Activated naive CD4-positive, alpha-beta T cell treated with anti-CD3 and anti-CD28 coated beads, Interleukin-2, amount 10 ng/mL, durations not matched to agents 7 days and 5 days (primary cell): ENCODE measurements around the gene SMG6.

ENCODE experiments used
- CTCF ChIA-PET: fragments of 350-600 bp; sonication (Branson Sonifier 250); formaldehyde crosslinking; loops from one replicate; lab custom pipeline; 2021; ENCODE audit warnings: antibody characterized with exemption; lab: Charles Lee
- DNase-seq: peaks from one replicate; pipeline ENCODE4 v3.0.0-alpha.2; 2020
- H3K27ac Mint-ChIP-seq: one replicate; pipeline ENCODE4 v1.8.0; 2021; ENCODE audit warnings: mild to moderate bottlenecking, moderate library complexity, mixed read lengths
- H3K27me3 Mint-ChIP-seq: one replicate; pipeline ENCODE4 v1.8.0; 2021; ENCODE audit warnings: mild to moderate bottlenecking, mixed read lengths
- H3K36me3 Mint-ChIP-seq: one replicate; pipeline ENCODE4 v1.8.0; 2021; ENCODE audit warnings: mixed read lengths
- H3K4me1 Mint-ChIP-seq: one replicate; pipeline ENCODE4 v1.8.0; 2021; ENCODE audit warnings: mixed read lengths
- H3K4me3 Mint-ChIP-seq: one replicate; pipeline ENCODE4 v1.8.0; 2021; ENCODE audit warnings: mild to moderate bottlenecking, moderate library complexity, mixed read lengths
- H3K9me3 Mint-ChIP-seq: one replicate; pipeline ENCODE4 v1.8.0; 2021; ENCODE audit warnings: mixed read lengths

Gene SMG6

GRCh38 chr17:2041561-2042389, 261.8 kb downstream of the SMG6 start, which contains the start of gene OVCA2:
Gene OVCA2, plus strand, starts transcription at chr17:2042022. Its CDS starts 26 bp downstream, at chr17:2042048.
- peak; percentile 98 for DNase-seq
- H3K9me3 Mint-ChIP-seq = no peaks in the 10 kb centered on the region
- no peaks in the 10 kb centered on the region for H3K27me3 Mint-ChIP-seq
- H3K27ac Mint-ChIP-seq = peak within 1 kb of the TSS; percentile 93
- peak within 1 kb of the TSS; percentile 95 for H3K4me3 Mint-ChIP-seq
- H3K36me3 Mint-ChIP-seq = peaks cover 30% of the 10 kb centered on the region
- CTCF ChIA-PET = no interaction called here
- peaks cover 26% of the 10 kb centered on the region for H3K4me1 Mint-ChIP-seq

- H3K27ac Mint-ChIP-seq = no peak overlapping the region
- CTCF ChIA-PET = interaction anchor here (1.3 kb wide), 2 partner anchors 10 to 320 kb away, joined by 4 to 6 read pairs; no protein-coding TSS in a partner anchor
- peaks cover 26% of the 10 kb centered on the region for H3K4me1 Mint-ChIP-seq
- H3K36me3 Mint-ChIP-seq = peaks cover 37% of the 10 kb centered on the region
- H3K9me3 Mint-ChIP-seq = no peaks in the 10 kb centered on the region
- no peaks in the 10 kb centered on the region for H3K27me3 Mint-ChIP-seq
- peak overlapping the region; percentile 95 for H3K4me3 Mint-ChIP-seq
- no peak for DNase-seq
Observed at GRCh38 chr17:2040942-2041560, 262.5 kb downstream of the SMG6 start.

GRCh38 chr17:2040219-2040827, 263.3 kb downstream of the SMG6 start:
- Mint-ChIP-seq H3K9me3 (no peaks in the 10 kb centered on the region), H3K27me3 (no peaks in the 10 kb centered on the region), H3K27ac (no peak overlapping the region), H3K4me1 (peaks cover 26% of the 10 kb centered on the region), H3K36me3 (peaks cover 39% of the 10 kb centered on the region), H3K4me3 (peak overlapping the region; percentile 95)
- CTCF ChIA-PET = interaction anchor here (1.3 kb wide), 2 partner anchors 9 to 319 kb away, joined by 4 to 6 read pairs; no protein-coding TSS in a partner anchor
- no peak for DNase-seq

DNA sequence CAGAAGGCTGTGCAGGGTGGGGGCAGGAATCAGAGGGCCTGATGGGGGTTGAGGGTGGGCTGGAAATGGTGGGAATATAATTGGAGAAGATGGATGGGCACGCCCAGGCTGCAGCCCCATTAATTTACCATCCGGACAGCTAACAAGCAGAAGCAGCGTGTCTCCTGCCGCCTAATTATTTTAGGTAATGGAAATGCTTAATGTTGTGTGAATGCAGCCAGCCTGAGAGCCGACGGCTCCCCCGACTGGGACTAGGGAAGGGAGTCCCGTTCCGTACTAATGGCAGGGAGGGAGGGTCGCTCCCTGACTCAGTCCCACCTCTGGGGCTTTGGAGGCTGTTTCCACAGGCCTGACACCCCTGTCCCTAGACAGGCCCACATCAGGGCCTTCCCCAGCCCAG, 266.4 kb downstream of the SMG6 start:
- Mint-ChIP-seq H3K27ac (no peak overlapping the region), H3K4me3 (no peak overlapping the region), H3K36me3 (peaks cover 21% of the 10 kb centered on the region), H3K27me3 (no peaks in the 10 kb centered on the region), H3K4me1 (peaks cover 13% of the 10 kb centered on the region), H3K9me3 (no peaks in the 10 kb centered on the region)
- CTCF ChIA-PET = interaction anchor here (1.3 kb wide), 1 partner anchor 12 kb away, joined by 3 read pairs; the partner anchor contains the start of gene RTN4RL1
- DNase-seq = no peak

DNA sequence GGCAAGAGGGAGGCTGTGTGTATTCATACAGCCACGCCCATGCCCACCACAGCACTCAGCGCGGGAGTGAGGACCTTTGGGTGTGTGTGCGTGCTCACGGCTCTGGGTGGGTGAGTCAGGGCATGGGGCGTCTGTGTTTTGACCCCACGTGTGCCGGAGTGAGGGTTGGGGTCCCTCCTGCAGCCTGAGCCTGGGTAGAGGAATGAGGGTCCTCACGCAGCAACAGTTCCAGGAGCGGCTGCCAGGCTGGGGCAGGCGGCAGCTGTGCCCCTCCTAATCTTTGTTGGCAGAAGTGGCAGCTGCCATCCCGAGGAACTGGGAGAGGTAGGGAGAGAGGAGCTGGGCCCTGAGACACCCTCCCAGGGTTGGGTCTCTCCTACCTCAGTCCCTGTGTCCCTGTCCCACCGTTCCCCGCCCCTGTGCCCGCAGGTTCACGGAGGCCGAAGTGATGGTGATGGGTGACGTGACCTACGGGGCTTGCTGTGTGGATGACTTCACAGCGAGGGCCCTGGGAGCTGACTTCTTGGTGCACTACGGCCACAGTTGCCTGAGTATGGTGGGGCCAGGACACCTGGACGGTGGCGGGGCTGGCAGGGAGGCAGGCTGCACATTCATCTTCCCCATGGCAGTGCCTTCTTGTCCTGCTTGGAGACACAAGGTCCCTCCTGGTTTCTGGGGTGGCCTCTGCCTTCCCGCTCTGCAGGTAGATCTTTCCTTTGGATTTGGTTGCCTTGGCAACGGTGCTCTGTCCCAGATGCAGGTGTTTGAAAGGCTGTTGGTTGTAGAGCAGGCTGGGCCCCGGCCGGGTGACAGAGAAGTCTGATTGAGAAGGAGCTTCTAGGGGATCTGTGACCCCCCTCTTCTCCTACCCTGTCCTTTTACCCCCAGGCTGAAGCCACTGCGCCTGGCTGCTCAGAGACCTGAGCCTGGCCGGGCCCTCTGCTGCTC, 267.8 kb downstream of the SMG6 start:
- H3K27ac Mint-ChIP-seq = no peak overlapping the region
- H3K36me3 Mint-ChIP-seq = peaks cover 19% of the 10 kb centered on the region
- H3K4me1 Mint-ChIP-seq = peaks cover 14% of the 10 kb centered on the region
- no peak for DNase-seq
- no peaks in the 10 kb centered on the region for H3K27me3 Mint-ChIP-seq
- CTCF ChIA-PET = no interaction called here
- H3K9me3 Mint-ChIP-seq = no peaks in the 10 kb centered on the region
- H3K4me3 Mint-ChIP-seq = no peak overlapping the region

- Mint-ChIP-seq H3K4me1 (peaks cover 19% of the 10 kb centered on the region), H3K27me3 (peaks cover 2% of the 10 kb centered on the region), H3K9me3 (no peaks in the 10 kb centered on the region), H3K27ac (no peak overlapping the region), H3K36me3 (peaks cover 19% of the 10 kb centered on the region), H3K4me3 (no peak overlapping the region)
- no peak for DNase-seq
- CTCF ChIA-PET = no interaction called here
Observed at GRCh38 chr17:2034806-2035540, 268.6 kb downstream of the SMG6 start.

DNA sequence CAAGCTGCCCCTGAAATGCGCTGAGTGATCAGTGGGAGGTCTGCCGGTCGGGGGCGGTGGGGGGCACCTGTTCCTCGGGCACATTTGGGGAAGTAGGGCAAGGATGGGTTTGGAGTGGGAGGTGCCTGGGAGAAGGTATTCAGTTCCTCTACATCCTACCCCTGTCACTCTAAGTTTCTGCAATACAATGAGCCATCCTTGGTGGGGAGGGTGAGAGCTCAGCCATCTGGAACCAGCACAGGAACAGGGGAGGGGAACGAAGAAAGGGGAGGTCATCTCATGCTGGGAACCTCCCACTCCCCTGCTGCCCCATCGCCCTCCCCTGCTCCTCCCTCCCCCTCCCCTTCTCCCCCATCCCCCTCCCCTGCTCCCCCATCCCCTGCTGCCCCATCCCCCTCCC, 269.4 kb downstream of the SMG6 start:
- H3K4me1 Mint-ChIP-seq = peaks cover 19% of the 10 kb centered on the region
- CTCF ChIA-PET = no interaction called here
- H3K36me3 Mint-ChIP-seq = peaks cover 18% of the 10 kb centered on the region

GRCh38 chr17:2033153-2033552, 270.4 kb downstream of the SMG6 start:
- H3K4me1 Mint-ChIP-seq = peaks cover 20% of the 10 kb centered on the region
- H3K9me3 Mint-ChIP-seq = no peaks in the 10 kb centered on the region
- peaks cover 21% of the 10 kb centered on the region for H3K27me3 Mint-ChIP-seq
- no peak overlapping the region for H3K4me3 Mint-ChIP-seq
- CTCF ChIA-PET = no interaction called here
- no peak for DNase-seq
- H3K36me3 Mint-ChIP-seq = peaks cover 18% of the 10 kb centered on the region
- H3K27ac Mint-ChIP-seq = peak overlapping the region; percentile 11

More for the DNA sequence above, 269.4 kb downstream of the SMG6 start:
- Mint-ChIP-seq H3K9me3 (no peaks in the 10 kb centered on the region), H3K4me3 (no peak overlapping the region), H3K27ac (no peak overlapping the region), H3K27me3 (peaks cover 11% of the 10 kb centered on the region)
- no peak for DNase-seq

DNA sequence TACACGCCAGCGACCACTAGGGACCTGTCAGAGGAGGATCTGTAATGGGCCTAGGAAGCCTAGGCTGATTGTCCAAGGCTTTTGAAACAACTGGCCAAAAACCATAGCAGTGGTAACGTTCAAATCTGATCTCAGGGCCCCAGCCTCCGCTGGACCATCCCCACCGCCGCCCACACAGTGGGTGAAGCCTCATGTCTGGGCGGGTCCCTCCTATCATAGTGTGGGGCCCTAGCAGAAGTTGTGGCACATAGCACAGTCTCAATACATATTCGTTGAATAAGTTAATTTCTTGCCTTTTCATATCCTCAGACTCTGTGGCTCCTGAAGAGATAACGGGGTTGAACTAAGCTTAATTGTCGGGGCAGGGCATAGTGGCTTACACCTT, 272.8 kb downstream of the SMG6 start:
- Mint-ChIP-seq H3K4me1 (peaks cover 26% of the 10 kb centered on the region), H3K9me3 (no peaks in the 10 kb centered on the region), H3K4me3 (peak overlapping the region; percentile 95), H3K36me3 (peaks cover 2% of the 10 kb centered on the region), H3K27me3 (peaks cover 44% of the 10 kb centered on the region), H3K27ac (peak overlapping the region; percentile 87)
- CTCF ChIA-PET = interaction anchor here (0.6 to 1.1 kb wide), 3 partner anchors 9 to 205 kb away, joined by 3 to 4 read pairs (median 3); no protein-coding TSS in a partner anchor
- no peak for DNase-seq

DNA sequence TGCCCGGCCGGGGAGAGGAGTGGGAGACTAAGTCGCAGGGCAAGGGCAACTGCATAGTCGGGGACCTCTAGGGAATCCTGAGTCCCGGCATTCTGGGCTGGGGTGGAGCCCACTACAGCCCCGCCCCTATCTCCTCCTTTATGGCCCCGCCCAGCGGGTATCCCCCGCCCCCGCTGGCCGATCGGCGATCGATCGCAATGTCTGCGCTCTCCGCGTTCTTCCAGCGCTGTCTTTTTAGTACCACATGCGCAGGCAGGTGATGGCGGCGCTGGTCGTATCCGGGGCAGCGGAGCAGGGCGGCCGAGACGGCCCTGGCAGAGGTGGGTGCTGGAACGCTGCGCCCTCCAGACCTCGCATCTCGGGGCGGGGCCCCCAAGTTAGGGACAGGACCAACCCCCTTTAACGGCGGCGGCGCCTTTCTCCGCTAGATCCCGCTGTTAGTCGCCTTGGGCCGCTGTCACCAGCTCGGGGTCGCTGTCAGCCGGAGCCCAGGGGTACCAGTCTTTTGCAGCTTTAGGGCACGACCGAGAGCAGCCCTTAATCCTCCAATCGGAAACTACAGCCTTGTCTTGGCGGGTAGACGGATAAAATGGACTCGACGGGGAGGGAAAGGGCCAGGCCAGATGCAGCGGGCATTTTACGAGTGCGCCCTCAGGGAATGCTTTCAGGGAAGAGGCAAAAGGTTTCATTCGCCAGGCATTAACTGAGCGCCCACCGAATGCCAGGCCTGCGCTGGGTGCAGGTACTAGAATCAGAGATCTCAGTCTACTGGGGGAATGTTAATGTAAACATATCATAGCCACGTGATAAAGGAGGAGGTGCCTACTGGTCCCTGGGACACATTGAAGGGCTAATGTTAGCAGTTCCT, 273.4 kb downstream of the SMG6 start, which contains the start of gene DPH1:
TSS of gene DPH1 (plus strand) at position 243 of the 868 bp plus-strand sequence. CDS start at position 260, 17 bp downstream.
- peak; percentile 90 for DNase-seq
- peak within 1 kb of the TSS; percentile 95 for H3K4me3 Mint-ChIP-seq
- H3K9me3 Mint-ChIP-seq = no peaks in the 10 kb centered on the region
- peaks cover 51% of the 10 kb centered on the region for H3K27me3 Mint-ChIP-seq
- H3K27ac Mint-ChIP-seq = peak within 1 kb of the TSS; percentile 87
- H3K4me1 Mint-ChIP-seq = peaks cover 31% of the 10 kb centered on the region
- CTCF ChIA-PET = interaction anchor here (0.6 kb wide), 2 partner anchors 56 to 205 kb away, joined by 3 read pairs; no protein-coding TSS in a partner anchor
- H3K36me3 Mint-ChIP-seq = peaks cover 2% of the 10 kb centered on the region

DNA sequence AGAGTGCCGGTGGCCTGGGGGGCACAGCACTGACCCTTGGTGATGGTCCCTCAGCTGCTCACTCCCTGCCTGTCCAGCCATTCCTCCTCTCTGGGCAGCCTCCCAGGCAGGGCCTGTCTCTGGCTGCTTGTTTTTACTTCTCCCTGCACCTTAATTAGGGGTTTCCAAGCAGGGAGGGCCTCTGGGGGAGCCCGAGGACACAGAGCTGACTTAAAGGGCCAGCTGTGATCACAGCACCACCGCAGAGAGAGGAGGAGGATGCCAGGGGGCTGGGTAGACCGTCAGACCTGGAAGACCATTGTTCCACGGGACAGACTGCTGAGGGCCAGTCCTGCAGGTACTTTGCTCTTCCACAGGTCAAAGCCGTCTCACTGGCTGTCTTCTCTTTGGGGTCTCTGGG, 274.8 kb downstream of the SMG6 start:
- Mint-ChIP-seq H3K27me3 (peaks cover 65% of the 10 kb centered on the region), H3K4me1 (peaks cover 31% of the 10 kb centered on the region), H3K27ac (no peak overlapping the region), H3K36me3 (peaks cover 2% of the 10 kb centered on the region), H3K4me3 (no peak overlapping the region), H3K9me3 (no peaks in the 10 kb centered on the region)
- CTCF ChIA-PET = no interaction called here
- DNase-seq = no peak

DNA sequence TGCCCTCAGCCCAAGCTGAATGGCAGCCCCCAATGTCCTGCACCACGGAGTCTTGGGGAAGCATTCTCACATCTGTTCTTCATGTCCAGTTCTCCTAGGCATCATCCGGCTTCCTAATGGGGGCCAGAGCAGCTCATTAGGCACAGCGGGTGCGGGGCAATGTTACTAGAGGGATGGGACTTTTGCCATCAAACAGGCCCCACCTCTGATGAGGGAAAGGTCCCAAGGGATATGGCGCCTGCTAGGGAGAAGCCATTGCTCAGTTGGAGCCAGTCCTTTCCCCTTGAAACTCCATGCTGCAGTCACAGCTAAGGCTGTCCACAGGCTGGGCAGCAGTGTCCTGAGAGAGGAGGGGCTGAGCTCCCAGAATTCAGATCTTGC, 275.4 kb downstream of the SMG6 start:
- H3K27me3 Mint-ChIP-seq = peaks cover 70% of the 10 kb centered on the region
- DNase-seq = no peak
- CTCF ChIA-PET = interaction anchor here (0.8 kb wide), 1 partner anchor 308 kb away, joined by 3 read pairs; no protein-coding TSS in a partner anchor
- no peak overlapping the region for H3K4me3 Mint-ChIP-seq
- H3K9me3 Mint-ChIP-seq = no peaks in the 10 kb centered on the region
- H3K4me1 Mint-ChIP-seq = peaks cover 33% of the 10 kb centered on the region
- H3K36me3 Mint-ChIP-seq = peaks cover under 1% of the 10 kb centered on the region
- H3K27ac Mint-ChIP-seq = no peak overlapping the region
